ES-I3 (cell line): Measurements from ENCODE around the gene RPTOR.

ENCODE experiments used
- H3K36me3 ChIP-seq: 2 replicates; pipeline ENCODE4 v1.6.1; 2013; ENCODE audit warnings: mild to moderate bottlenecking, low read length, control low read depth, moderate library complexity; ENCODE audit not compliant: insufficient read depth
- H3K4me1 ChIP-seq: 2 replicates; pipeline ENCODE4 v1.6.1; 2013; ENCODE audit warnings: mild to moderate bottlenecking, control low read depth, low read length; ENCODE audit not compliant: insufficient read depth
- H3K9ac ChIP-seq: 2 replicates; pipeline ENCODE4 v1.6.1; 2013; ENCODE audit warnings: low read depth, mild to moderate bottlenecking, low read length, moderate library complexity
- H3K9me3 ChIP-seq: 2 replicates; pipeline ENCODE4 v1.6.1; 2013; ENCODE audit warnings: mild to moderate bottlenecking, low read length, moderate library complexity; ENCODE audit not compliant: control insufficient read depth, insufficient read depth

The RPTOR gene

DNA sequence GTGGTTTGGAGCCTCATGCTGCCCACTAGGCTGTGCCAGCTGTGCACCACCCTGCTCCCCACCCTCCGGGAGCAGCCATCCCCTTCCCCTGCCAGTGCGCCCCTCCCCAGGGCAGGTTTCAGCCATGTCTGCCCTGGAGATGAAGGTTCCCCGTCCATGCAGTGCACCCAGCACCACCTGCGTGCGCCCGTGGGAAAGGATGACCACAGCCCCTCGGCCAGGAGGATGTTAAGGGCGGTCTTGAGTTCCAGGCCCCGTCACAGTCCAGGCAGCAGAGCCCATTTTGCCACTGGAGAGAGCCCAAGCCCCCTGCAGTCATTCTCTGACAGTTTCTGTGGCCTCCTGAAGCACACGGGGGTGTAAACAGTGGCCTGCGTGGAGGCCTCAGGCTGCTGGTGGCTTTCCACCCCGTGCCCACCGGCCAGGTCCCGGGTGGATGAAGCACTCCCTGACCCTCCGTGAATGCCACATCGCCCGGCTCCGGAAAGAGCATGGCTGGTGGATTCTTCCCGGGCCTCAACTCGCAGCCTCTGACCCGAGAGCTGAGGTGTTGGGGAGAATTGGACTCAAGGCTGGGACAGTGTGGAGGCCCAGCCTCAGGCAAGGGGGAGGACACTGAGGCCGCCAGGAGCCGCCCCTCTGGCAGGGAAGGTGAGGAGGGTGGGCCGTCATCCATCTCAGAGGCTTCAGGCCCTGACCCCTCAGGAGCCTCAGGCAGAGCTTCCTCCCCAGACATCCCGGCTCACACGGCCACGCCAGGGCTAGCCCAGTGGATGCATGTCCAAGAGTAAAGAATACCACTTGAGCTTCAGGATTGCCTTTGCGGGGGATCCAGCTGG is 377.3 kb downstream of the RPTOR start:
- Histone ChIP-seq H3K9me3 (no peaks in the 10 kb centered on the region), H3K9ac (no peak overlapping the region), H3K36me3 (peaks cover 5% of the 10 kb centered on the region), H3K4me1 (peaks cover under 1% of the 10 kb centered on the region; the same call in 1 of the 2 replicates)

DNA sequence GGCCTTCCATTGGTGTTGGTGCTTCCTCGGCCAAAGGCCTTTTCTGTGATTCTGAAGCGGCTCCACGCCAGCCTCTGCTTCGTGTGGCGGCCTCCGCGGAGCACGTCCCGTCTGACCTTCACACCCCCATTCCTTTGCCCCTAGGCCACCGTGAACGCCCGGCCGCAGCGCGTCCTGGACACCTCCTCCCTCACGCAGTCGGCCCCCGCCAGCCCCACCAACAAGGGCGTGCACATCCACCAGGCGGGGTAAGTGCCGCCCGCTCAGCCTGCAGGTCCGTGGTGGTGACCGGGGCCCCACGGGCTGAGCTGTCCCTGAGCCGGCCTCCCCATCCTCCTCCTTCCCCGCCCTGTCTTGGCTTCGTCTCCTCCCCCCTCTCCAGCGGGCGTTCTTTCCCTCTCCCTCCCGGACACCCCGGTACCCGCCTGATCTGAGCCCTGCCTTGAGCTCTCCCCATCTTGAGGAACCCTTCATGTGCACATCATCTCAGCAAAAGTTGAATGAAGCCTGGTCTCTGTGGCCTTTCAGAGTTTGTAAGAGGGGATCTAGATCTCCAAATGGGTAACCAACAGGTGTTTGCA is 378.0 kb downstream of the RPTOR start:
- Histone ChIP-seq H3K4me1 (peaks cover 8% of the 10 kb centered on the region; the same call in 1 of the 2 replicates), H3K9ac (no peak overlapping the region), H3K9me3 (no peaks in the 10 kb centered on the region), H3K36me3 (peaks cover 5% of the 10 kb centered on the region)

DNA sequence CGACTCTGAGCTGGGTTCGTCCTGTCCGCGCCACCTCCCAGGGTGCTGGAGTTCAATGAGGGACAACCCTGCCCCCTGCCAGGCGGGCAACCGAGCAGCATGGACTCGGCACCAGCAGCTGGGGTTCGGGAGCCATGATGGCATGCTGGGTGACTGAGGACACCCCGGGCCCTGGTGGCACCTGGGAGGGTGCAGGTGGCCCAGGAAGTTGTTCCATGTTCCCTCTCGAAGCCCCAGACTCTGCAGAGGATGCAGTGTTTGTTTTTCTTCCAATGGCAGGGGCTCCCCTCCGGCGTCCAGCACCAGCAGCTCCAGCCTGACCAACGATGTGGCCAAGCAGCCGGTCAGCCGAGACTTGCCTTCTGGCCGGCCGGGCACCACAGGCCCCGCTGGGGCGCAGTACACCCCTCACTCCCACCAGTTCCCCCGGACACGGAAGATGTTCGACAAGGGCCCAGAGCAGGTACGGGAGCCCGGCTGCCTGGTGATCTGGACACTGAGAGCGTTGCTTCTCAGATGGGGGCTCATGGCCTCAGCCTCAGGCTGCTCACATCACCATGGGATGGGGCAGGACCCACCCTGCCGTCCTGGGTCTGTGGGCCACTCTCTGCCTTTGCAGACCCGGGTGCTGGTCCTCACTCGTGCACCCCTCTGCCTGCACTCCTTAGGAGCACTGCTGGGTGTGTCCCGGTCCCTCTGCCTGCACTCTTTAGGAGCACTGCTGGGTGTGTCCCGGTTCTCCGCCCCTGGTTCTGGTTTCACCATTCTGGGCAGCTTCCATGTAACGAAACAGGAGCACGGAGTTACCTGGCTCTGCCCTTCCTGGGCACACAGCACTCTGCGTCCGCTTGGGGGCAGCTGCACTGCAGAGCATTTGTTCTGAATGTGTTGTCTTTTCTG is 378.8 kb downstream of the RPTOR start:
- Histone ChIP-seq H3K4me1 (peaks cover 10% of the 10 kb centered on the region; the same call in 1 of the 2 replicates), H3K9ac (no peak overlapping the region), H3K36me3 (peaks cover 5% of the 10 kb centered on the region), H3K9me3 (no peaks in the 10 kb centered on the region)

DNA sequence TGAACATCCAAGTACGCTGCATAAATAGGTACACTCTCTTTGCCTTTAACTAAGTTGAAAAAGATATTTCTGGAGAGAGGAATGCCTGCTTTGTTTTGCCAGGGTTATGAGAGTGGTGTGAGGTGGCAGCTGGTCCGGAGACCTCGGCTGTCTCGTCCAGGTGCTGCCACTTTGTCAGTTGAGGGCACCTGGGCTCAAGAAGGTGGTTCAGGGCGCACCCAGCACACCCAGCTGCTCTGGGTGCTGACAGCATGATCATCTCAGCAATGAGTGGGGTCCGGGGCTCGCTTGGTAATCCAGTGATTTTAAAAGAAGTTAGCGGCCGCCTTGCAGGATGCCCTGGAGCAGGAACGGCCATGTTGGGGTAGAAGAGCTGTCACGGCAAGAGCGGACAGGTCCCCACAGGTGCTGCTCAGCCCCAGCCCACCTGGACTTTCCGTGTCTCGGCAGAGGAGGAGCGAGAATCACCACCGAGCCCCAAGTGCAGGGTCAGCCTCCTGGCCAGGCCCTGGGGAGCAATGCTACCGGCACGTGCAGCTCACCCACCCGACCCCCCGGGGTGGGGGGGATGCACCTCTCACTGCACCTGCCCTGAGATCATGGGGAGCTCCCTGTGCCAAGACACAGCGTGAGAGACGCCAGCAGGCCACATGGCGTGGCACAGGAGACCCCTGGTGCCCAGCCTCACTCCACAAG is 379.6 kb downstream of the RPTOR start:
- Histone ChIP-seq H3K9me3 (no peaks in the 10 kb centered on the region), H3K36me3 (peaks cover 2% of the 10 kb centered on the region), H3K9ac (no peak overlapping the region), H3K4me1 (peaks cover 10% of the 10 kb centered on the region; the same call in 1 of the 2 replicates)

DNA sequence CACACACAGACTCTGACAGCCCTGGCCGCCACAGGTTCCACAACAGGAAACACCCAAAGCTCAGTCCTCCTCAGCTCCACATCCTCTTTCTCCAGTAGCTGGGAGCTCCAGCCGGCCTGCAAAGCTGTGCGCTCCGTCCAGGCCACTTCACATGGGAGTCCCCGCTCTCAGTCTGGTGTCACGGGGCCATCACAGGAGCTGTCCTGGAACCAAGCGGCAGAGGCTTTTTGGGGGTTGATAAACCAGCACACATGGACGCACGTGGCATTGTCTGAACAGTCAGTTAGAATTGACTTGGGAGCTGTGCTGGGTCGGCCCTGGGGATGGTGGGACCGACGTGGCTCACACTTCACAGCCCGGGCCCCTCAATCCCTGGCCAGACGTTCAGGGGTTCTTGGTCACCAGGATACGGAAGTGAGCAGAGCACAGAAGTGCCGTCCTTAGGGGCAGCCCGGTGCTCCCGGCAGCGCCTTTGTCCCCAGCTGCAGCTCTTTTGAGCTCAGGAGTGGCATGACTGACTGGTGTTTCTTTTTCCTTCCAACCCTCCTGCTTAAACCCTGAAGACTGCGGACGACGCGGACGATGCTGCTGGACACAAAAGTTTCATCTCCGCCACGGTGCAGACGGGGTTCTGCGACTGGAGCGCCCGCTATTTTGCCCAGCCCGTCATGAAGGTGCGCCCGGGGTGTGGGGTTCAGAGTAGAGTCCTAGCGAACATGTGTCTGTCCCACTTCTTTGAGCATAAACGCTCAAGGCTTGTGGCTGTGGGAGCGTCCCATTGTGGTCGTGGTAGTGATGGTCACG is 380.4 kb downstream of the RPTOR start:
- Histone ChIP-seq H3K36me3 (no peaks in the 10 kb centered on the region; the same call in none of the 2 replicates), H3K9ac (no peak overlapping the region), H3K9me3 (no peaks in the 10 kb centered on the region), H3K4me1 (peaks cover 10% of the 10 kb centered on the region; the same call in 1 of the 2 replicates)

DNA sequence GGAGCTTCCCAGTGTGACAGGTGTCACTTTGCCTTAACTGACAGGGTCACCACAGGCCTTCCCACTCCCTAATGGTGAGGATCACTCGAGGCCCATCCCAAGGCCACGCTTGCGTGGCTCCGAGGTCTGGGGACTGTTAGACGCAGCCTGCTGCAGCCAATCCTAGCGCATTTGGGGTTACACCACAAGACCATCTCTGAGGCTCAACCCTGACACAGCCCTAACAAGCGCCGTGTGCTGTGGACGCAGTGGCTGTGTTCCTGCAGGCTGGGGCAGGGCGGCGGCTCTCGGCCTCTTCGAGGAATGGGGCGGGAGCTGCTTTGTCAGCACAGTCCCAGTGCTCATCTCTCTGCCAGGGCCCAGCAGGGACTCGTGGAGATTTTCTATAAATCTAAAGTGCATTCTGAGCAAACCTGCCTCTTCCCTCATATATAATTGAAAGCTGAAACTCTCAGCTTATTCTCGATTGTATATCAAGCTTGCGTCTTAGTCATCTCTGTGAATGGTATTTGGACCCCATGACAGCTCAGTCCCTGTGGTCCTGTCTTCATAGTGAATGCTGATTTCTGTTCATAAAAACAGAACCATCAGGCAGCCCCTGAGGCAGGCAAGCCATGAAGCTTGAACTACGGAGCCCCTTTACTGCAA is 381.2 kb downstream of the RPTOR start:
- Histone ChIP-seq H3K4me1 (peaks cover 10% of the 10 kb centered on the region; the same call in 1 of the 2 replicates), H3K9me3 (no peaks in the 10 kb centered on the region), H3K9ac (no peak overlapping the region), H3K36me3 (no peaks in the 10 kb centered on the region; the same call in none of the 2 replicates)

DNA sequence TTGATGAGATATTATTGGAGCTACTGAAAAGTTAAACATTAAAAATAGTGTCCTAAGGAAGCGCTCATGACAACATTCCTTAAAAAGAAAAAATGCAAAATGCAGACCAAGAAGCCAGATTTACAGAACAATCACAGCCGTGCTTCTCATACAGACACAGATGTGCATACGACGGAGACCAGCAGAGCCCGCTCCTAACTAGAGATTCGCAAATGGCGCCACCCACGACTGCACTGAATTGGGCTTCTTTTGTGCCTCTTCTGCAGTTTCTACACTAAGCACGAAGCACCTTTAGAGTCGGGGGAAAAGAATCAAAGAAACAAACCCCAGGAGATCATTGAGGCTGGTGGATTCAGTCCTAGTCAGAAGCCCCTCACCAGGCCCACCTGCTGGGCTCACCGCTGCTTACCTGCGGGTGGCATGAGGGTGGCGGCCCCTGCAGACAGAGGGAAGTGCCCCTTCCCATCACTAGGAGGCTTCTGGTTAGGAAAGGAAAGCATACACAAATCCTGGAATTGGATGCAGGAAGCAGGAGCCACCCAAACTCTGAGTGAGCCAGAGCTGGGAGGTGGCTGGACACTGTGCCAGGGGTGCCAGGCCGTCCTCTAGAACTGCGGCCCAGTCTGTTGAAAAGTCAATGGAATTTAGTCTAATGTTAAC is 382.1 kb downstream of the RPTOR start:
- H3K9ac ChIP-seq = no peak overlapping the region
- peaks cover 15% of the 10 kb centered on the region; the same call in 1 of the 2 replicates for H3K4me1 ChIP-seq
- H3K9me3 ChIP-seq = no peaks in the 10 kb centered on the region
- H3K36me3 ChIP-seq = no peaks in the 10 kb centered on the region; the same call in 1 of the 2 replicates

DNA sequence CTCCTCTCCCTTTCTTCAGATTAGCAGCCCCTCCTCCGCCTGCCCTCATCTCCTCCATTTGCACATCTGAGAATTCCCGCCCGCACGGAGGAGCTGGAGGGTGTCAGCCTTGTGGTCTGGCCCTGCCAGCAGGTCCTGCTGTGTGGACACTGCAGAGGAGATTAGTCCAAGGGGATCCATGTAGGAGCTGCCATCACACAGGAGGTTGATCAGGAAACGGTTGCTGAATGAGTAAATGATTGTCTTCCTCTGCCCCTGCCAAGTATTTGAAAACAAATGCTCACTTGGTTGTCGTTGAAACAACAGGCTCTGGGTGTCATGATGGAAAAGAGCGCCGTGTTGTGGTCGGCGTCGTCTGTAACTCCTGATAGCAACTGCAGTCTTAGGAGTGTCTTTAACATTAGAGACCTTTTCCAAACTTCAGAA is 383.2 kb downstream of the RPTOR start:
- Histone ChIP-seq H3K9ac (no peak overlapping the region), H3K36me3 (no peaks in the 10 kb centered on the region; the same call in 1 of the 2 replicates), H3K9me3 (no peaks in the 10 kb centered on the region; the same call in 1 of the 2 replicates), H3K4me1 (peaks cover 21% of the 10 kb centered on the region; the same call in 1 of the 2 replicates)

DNA sequence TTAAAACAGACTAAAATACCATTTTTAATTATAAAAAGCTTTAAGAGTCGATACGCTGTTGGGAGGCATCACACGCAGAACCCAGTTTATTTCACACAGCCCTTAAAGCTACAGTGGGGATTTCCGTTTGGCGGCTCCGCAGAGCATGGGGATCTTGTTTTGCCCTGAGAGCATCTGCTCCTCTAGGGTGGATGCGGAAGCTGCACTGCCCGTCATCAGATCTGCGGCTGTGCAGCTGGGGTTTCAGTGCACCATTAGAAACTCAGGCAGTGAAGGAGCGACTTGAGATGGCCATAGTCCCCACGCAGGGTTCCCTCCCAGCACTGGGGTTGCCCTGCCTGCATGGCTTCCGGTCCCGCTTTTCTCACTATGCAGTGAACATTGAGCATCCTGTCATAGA is 384.8 kb downstream of the RPTOR start:
- no peaks in the 10 kb centered on the region; the same call in 1 of the 2 replicates for H3K9me3 ChIP-seq
- no peak overlapping the region for H3K9ac ChIP-seq
- H3K36me3 ChIP-seq = no peaks in the 10 kb centered on the region; the same call in 1 of the 2 replicates
- H3K4me1 ChIP-seq = peaks cover 21% of the 10 kb centered on the region; the same call in 1 of the 2 replicates

DNA sequence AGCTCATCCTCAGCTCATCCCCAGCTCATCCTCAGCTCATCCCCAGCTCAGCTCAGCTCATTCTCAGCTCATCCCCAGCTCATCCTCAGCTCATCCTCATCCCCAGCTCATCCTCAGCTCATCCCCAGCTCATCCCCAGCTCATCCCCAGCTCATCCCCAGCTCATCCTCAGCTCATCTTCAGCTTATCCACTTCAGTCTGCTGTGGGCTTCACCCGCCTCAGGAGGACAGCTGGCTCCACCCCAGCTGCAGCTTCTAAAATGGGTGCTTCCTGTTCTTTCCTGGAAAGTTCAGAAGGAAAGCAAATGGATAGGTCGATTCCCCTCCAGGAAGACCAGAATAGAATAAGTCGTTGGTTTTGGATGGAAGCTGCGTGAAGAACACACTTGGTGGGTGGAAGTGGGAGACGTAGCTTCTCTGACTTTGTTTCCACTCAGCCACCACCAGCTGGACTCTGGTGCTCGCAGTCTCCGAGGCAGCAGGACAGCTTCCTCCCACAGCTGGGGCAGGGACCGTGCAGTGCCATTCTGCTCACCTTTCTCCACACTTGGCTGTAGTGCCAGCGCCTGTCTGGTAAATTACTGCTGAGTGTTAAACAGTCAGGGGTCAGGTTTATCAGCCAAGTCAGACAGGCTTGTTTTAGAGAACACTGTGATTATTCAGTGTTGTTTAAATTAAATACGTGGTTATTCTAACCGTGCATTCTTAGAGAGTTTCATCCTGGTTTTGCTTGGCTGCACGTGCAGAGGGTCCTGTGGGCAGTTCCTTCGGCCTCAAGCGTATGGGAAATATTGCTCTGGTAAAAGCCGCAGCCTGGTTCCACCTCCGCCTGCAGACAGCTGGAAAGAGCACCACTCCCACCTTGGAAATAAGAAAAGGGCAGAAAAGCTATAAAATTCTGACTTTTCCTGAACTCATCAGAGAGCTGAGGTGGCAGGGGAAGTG is 386.0 kb downstream of the RPTOR start:
- Histone ChIP-seq H3K36me3 (no peaks in the 10 kb centered on the region), H3K4me1 (peaks cover 21% of the 10 kb centered on the region; the same call in 1 of the 2 replicates), H3K9me3 (no peaks in the 10 kb centered on the region; the same call in 1 of the 2 replicates), H3K9ac (no peak overlapping the region)

DNA sequence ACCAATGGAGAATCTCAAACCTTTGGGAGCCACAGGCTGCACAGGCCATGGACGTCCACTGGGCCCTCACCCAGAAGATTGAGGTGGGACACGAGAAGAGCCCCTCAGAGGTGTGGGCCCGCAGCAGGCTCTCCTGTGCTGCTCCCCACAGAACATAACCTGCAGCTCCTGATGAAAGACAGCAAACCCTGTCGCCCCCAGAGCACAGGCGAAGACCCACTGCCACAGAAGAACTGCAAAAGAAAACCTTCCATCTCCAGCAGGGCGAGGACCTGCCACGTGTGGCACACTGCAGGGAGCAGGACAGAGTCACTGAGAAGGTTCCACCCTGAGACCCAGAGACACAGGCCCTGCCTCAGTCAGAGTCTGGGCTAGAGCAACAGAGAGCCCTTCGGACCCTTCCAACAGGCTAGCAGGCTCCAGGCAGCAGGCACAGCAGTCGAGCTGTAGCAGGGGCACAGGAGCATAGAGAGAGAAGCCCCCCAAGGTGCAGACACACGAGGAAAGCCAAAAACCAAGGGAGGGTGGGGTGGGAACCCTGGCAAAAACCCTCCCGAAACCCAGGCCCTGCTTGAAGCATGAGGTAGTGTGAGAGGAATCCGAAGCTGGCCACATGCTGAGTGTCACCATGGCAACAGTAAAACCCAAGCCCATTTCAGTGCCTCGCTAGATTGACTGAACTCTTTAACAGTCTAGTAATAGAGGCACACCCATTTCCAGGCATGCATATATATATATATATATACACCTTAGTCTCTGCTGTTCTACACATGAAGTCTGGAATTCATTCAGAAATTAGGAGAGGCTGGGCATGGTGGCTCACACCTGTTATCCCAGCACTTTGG is 387.0 kb downstream of the RPTOR start:
- no peak overlapping the region for H3K9ac ChIP-seq
- H3K36me3 ChIP-seq = no peaks in the 10 kb centered on the region
- peaks cover 21% of the 10 kb centered on the region; the same call in 1 of the 2 replicates for H3K4me1 ChIP-seq
- H3K9me3 ChIP-seq = no peaks in the 10 kb centered on the region; the same call in 1 of the 2 replicates
